Measurements from ENCODE around the gene LAPTM5.

Gene LAPTM5

DNA sequence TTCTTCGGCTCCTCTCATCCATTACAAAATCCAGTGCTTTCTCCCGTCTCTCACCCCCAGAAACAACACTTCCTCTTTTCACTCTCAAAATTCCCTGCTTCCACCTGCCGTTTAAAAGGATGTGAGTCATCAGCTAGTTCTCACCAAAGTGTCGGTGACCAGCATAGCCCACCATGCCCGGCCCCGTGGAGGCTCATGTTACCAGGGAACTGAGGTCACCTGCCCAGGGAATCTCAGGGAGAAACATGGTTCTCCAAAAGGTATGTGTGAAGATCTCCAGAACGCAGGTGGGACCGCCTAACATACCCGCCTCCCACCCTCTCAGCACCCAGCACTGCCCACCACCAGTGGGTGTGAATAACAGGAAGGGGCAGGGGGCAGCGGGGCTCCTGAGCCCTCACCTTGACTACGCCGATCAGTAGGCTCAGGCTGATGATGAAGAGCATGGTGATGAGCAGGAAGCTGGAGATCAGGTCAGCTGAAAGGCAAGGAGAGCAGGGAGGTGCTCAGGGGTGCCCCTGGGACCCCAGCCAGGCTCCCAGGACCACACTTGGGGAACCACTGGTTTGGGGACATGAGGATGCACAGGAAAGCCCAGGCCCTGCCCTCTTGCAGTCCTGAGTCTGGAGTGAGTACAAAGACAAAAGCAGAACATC lies 16.2 kb downstream of the LAPTM5 start:
- DNase-seq = no peak

DNA sequence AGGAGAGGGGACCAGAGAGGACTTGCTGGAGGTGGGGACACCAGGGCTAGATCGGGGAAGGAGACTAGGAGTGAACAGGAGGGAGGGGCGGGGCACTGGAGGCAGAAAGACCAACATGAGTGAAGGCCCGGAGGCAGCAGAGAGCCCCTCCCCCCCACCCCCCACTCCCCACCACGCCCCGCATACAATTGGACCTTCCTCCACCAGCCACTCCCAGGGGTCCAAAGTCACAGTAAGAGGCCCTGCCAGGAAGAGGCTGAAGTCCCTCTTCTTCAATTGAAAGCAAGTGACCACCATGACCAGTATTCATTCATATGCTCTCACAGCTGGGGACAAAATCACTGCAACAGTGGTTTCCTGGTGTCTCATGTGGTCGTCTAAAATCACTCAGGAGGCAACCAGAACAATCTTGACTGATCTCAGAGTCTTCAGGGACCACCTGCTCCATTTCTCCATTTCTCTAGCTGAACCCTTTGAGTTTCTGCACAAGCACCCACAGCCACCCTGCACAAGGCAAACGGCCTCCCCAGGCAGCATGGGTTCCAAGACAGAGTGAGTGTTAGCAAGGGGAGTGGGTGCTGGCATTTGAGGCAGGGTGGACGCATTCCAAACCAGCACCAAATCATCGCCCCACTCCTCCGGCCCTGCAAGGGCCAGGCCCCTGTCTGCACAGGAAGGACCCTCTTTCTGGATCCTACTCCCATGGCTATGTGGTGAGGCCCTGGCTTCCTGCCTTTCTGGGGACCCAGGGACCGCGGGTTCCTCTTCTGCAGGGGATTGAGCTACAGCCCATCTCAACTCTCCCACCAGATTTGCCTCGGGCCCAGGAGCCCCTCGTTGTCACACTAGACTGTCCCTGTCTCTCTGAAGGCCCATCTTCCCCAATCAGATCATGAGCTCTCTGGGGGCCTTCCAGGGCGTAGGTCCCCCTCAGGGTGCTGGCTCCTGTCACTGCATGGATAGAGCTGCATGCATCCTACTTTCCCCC lies 17.0 kb downstream of the LAPTM5 start:
- no peak for DNase-seq

DNA sequence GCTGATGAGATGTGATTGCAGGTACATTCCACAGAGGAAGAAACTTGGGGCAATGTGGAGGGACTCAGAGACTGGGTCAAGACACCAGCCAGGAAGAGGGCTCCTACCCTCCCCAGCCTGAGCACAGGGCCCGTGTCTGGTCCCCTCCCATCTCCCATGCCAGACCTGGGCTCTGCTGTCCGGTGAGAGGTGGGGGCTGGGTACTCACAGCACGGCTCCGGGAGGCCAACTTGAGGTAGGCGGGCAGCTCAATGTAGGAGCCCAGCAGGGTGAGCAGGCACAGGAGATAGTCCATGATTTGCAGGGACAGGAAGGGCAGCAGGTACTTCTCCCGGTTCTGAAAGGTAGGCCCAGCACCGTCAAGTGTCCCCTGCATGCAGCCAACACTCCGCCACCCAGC lies 18.0 kb downstream of the LAPTM5 start:
- no peak for DNase-seq

DNA sequence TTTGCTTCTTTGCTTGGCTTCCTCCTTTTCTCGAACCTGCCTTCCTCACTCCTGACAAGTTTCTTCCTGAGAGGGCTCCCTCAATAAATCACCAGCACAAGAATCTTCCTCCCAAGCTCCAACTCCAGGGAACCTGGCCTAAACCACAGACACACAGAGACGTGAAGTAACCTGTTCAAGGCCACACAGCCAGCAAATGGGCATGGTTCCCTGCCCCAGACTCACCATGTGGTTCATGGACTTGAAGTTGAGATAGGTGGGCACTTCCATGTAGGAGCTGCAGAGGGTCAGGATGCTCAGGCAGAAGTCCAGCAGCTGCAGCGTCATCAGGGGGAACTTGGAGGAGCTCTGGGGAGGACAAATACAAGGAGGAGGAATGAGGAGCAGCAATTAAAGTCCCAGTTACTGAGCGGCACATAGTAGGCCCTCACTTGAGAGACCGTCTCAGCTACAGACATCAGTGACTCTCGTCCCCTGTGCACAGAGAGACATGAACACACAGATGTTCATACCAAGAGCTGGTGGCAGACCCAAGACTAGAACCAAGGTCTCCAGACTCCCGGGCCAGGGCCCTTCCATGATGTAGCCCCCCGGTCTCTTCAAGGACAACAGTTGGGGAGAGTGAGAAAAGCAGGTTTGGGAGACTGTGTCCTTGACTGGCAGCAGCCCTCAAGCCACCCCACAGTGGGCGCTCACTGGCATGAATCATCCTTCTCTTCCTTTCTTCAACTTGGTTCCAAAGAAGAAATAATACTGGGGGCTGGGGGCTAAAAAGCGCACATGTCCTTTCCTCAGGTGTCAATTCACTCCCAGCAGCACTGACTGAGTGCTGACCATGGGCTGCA lies 18.6 kb downstream of the LAPTM5 start:
- no peak for DNase-seq

DNA sequence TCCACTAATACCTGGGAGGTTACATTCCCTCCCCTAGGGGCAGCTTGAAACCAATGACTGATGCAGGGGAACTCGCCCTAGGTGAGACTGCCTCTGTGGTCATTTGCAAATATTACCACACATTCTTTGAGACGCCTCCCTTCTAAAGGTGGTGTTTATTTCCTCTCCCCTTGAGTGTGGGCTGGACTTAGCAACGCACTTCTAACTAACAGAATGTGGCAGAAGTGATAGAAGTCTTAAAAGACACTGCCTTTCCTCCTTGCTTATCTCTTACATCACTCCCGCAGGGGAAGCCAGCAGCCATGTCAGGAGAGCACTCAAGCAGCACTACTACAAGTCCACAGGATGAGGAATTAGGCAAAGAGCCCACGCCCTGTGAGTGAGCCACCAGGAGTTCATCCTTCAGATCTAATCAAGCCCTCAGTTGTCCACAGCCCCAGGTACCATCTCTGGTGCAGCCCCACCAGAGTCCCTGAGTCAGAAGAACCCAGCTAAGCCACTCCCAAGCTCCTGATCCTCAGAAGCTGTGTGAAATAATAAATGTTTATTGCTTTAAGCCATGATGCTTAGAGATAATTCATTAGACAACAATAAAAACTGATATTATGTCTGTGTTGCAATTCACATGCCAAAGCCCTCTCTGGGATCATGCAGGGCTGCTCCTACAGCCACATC lies 19.4 kb downstream of the LAPTM5 start:
- DNase-seq = no peak

DNA sequence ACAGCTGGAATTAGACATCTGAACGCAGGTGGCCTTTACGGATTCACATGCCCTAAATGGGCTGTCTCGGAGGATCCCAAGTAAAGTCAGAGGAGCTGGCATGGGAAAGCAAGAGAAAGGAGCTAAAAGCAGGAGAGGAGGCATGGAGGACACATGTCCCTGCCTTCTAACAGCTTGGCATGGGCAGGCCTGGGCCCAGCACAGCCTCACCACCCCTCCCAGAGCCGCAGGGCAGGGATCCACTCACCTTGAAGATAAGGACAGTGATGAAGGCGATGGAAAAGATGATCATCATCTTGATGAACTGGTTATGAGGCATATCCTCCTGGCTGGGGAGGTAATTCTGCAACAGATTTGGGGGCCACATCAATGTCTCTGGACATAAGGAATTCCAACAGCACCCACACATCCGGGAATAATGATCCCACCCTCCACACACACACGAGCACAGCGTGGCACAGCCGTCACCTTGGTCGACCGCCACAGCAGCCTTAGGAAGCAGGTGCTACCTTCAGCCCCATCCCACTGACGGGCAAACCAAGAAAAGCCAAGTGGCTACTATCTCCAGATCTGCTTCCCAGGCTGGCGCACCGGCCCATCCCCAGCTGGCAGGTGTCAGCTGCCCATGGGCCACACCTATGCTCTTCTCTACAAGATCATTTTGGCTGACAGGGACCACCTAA lies 20.1 kb downstream of the LAPTM5 start:
- no peak for DNase-seq

DNA sequence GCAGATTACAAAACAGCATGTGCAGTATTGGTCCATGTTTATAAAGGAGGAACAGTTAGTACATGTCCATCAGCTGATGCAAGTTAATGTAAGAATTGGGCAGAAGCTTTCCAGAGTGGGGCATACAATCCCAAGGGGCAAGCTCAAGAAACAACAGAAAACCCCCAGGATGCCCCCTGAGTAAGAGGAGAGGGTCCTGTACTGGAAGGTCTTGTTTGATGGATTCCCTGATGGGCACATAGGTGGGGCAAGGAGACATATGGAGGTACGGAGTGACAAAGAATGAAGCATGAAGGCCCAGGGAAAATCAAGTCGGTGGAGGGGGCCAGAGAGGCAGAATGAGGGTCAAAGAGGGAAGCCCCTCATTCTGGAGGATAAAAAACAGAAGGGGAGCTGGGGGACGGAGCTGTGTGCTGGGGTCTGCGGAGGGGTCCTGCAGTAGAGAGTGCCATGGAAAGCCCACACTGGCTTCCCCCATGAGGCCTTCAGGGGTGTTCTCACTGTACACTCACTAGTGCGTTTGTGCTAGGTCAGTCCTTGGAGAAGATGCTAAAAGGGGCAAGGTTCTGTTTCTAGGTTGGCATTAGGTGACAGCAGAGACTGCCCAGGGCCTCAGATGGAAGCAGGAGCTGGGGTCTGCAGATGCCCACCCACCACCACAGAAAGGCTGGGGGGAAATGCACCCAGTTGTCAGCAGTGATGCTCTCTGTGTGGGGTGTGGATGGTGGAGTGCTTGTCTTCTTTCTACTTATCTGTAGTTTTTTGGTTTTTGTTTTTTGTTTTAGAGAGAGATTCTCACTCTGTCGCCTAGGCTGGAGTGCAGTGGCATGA lies 21.7 kb downstream of the LAPTM5 start:
- DNase-seq = no peak

DNA sequence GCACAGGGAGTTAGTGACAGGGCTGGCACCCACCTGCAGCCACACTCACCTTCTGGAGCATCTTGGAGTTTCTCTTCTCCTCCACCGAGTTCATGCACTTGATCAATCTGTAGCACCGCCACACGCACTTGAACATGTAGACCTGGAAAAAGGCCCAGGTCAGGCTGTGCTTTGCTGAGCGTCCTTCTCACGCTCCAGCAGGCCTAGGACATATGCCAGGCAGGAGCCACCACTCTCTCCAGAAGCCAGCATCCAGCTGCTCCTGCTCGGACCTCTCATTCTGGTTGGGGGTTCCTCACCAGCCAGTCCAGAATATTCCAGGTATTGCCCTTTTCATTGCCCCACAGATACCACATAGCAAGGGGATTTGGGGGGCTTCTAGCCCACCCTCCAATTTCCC lies 22.4 kb downstream of the LAPTM5 start:
- DNase-seq = no peak

DNA sequence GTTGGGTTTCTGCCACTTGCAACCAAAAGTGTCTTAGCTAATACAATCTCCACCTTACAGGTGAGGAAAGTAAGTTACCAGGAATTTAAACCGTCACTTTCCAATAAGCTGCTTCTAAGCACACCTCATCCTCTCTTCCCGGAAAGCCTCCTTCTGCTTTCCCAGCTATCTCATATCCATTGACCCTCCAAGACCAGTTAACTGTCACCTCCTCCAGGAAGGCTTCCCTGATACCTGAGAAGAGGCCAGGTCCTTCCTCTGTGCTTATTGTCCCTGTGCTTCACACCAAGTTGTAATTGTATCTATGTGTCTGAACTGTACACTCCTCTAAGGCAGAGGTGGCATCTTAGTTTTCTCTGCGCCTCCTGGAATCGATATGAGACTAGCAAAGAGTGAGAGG lies 23.0 kb downstream of the LAPTM5 start:
- DNase-seq = no peak

DNA sequence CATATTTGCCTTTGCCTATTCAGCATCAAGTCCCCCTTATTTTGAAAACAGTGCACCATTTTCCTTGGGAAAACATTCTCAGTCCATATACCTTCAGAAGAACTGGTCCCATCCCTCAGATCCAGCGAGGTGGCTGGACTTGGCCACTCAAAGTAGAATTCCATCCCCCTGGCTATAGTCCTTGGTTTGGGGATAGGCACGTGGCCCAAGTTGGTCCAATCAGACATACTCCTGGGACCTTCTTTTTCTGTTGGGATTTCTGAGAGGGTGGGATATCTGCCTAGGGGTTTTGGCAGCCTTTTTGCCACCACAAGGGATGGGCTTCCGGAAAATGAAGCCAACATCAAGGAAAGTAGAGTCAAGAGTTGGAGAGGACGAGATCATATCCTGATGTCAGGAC lies 23.5 kb downstream of the LAPTM5 start:
- DNase-seq = no peak

DNA sequence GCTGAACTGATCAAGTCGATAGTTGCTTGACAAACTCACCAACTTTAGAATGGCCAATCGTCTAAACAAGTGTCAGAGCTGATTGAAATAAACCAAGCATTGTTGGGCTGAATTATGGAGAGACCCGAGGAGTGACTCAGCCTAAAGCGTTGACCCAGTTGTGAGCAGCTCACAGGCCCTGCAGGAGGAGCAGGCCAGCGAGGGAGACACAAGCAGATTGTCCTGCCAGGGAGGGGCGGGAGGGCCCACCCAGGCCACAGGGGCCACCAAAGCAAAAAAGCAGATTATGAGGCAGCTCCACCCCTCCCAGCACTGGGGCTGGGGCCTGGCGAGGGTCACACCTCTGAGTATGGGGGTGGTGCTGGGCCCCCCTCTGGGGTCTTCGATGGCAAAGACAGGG lies 24.1 kb downstream of the LAPTM5 start:
- no peak for DNase-seq

DNA sequence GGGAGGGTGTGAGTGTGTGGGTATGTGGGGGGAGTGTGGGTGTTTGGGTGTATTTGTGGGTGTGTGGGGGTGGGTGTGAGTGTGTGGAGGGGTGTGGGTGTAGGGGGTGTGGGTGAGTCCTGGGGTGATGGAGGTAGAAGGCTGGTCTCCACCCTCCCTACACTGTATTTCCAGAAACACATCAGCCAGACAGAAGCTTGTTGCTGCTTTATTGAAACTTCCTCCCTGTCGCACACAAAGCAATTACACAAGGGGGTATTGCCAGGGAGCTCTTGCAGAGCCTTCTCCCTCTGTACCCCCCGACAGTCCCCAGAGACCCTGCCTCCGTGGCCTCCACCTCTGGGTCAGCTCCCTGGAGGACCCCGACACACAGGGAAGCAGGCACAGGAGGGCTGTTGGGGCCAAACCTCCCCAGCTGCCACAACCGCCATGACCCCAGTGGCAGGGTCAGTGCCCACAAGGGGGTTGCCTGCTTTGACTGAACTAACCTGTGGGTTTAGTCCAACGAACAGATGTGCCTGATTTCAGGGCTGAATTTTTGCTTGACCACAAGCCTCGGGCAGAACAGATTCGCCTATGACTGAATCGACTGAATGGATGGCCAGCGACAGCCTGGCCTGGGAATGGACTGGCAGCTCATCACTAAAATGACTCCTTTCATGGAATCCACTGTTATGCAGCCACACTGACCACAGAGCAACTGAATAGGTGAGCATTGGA lies 25.1 kb downstream of the LAPTM5 start:
- no peak for DNase-seq

DNA sequence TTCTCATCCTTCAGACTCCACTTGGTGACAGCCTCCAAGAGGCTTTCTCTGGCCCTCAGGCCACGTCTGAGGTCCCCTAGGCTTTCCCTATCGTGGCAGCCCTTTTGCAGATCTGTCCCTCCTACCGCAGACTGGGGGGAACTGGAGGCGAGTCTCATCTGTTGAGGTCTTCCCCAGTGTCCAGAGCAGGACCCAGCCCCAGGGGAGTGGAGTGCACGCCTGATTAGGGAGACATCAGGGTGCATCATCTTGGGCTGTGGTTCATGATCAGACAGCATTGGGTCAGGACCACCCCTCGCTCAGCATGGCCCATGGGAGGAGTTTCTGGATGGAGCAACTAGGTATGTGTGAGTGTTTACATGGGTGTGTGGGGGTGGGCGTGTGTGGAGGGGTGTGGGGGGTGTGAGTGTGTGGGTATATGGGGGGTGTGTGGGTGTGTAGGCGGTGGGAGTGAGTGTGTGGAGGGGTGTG lies 25.7 kb downstream of the LAPTM5 start:
- DNase-seq = no peak

DNA sequence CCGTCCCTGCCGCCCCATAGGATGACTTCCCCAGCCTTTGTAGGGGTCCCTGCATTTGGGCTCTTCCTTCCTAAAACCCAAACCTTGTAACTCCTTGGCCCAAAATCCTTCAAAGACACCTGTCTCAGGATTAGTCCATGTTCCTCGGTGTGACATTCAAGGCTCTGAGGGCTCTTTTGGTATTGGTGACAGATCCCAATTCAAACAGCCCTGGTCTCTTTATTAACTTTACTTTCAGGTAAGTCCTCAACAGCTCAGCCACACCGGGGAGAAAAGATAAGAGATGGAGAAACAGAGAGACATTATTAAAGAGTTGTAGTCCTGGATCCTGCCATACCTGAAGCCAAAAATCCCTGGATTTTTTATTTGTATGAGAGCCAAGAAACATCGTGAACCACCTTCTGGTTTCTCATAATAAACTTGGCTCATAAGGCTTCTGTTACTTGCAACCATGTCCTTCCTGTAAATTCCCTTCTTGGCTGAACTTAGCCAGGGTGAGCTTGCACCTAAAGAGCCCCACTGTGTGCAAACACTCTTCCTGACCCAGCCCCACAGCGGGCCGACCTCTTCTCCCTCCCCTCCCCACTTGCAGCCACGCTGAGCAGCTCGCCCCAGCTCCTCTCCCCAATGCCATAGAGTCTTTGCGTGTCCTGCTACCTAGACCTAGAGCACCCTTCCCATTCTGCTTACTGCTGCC lies 26.3 kb downstream of the LAPTM5 start:
- DNase-seq = no peak

DNA sequence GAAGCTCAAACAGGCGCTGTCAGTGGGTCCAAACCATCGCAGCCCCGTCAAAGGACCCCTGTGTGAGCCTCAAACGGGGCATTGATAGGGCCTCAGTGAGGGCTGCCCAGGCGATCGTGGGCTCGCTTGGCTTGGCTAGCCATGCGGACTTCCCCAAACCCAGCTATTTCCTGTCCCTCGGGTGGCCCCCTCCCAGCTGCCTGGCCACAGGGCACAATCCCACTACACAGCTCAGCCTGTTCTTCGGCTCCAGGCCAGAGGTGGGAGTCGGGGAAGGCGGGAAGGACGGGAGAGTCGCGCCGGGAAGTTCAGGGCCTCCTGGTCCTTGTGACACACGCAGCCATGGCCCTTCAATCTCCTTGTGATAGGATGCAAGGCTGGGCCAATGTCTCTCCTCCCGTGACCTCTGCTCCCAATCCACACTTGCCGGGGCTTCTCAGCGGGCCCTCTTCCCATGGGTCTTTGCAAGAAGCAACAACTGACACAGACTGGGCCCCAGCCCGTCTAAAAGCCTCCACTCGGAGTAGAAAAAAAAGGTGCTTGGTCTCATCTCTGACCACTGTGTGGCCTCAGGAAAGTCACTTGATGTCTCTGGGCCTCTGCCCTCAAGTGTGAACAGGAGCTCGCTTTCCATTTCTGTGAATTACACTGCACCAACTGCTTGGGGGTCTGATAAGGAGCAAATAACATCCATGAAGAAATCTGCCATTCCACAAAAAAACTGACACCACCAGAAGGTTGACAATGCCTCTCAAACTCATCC lies 27.0 kb downstream of the LAPTM5 start:
- no peak for DNase-seq

DNA sequence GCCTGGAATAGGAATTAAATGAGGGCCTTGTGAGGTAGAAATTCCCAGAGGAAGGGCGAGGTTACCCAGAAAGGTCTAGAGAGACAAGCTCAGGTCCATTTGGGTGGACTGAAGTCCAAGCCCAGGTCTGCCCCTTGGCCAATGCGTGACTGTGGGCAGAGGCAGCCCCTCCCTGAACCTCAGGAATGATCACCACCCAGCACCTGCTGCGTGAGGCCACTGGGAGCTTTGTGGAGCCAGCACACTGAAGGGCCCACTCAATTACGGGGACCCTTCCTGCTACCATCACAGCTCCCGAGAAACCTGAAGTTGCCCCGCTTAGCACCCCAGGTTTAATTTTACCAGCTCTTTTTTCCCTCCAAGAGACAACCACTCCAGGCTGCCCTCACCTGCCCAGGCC lies 27.7 kb downstream of the LAPTM5 start:
- DNase-seq = no peak

DNA sequence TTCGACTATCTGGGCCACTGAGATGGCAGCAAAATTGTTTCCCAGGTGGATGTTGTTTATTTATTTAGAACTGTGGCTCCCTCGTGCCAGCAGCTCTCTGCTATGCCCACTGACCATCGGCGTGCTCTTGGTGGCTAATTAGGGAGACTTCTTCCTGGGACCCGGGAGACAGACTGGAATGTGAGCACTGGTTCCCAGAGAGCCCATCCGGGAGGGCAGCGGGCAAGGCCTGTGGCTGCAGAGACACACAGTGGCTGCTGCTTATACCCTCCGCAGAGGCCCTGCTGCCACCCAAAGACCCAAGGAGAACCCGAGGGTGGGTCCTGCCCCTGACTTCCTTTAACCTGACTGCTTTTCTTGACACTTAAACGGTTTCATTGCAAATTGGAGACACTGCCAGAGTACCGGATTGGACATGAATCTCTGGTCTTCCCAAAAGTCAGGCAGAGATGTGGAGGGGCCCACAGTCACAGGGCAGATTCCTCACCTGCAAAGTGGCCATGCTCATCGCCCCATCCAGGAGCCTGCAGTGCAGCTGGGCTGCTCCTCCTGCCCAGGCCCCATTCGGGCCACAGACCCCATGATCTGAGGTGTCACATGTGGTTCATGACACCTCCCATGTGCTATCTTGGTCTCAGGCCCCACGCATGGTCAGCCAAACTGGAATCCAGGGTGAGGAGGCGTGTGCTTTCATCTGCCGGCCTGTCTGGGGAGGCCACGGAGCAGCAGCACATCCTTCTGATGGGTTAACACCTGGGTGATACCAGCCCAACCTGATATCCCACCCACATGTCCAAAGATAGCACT lies 28.5 kb downstream of the LAPTM5 start:
- DNase-seq = no peak

DNA sequence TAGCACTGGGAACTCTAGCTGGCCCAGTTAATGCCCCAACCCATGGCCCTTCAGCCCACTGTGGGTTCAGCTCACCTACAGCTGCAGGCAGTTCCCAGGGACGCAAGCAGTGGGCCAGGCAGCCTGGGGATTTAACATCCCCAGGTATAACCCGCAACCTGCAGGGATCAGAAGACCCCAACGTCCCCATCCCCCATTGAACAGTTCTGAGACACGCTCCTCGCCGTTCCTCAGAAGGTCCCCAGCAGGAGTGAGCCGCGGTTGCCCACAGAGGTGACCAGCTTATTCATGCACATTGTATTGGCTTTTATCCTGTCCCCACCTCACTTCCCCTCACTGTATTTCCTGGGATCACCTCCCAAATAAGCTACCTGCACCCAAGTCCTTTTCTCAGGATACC lies 29.2 kb downstream of the LAPTM5 start:
- DNase-seq = no peak

All from AML-193 (cell line).